Endothelial cell (in vitro differentiated cells): ENCODE measurements around the gene PCDHB1. TPM values are rescaled to one million over a fixed set of nuclear protein-coding genes. Genes with fewer than 3 reads are reported as not detected.

Experiments used
- DNase-seq: peaks from one replicate; pipeline ENCODE4 v3.0.0; 2021; ENCODE audit warnings: low spot score
- H3K27ac Mint-ChIP-seq: one replicate; pipeline ENCODE4 v1.8.0; 2021; ENCODE audit warnings: mixed read lengths, inconsistent platforms; ENCODE audit not compliant: unreplicated experiment
- H3K27me3 Mint-ChIP-seq: one replicate; pipeline ENCODE4 v1.8.0; 2021; ENCODE audit warnings: mild to moderate bottlenecking, moderate library complexity, mixed read lengths, inconsistent platforms; ENCODE audit not compliant: unreplicated experiment
- H3K36me3 Mint-ChIP-seq: one replicate; pipeline ENCODE4 v1.8.0; 2021; ENCODE audit warnings: mild to moderate bottlenecking, low read depth, mixed read lengths, inconsistent platforms; ENCODE audit not compliant: unreplicated experiment
- H3K4me1 Mint-ChIP-seq: one replicate; pipeline ENCODE4 v1.8.0; 2021; ENCODE audit warnings: mild to moderate bottlenecking, mixed read lengths, inconsistent platforms; ENCODE audit not compliant: unreplicated experiment
- H3K4me3 Mint-ChIP-seq: one replicate; pipeline ENCODE4 v1.8.0; 2021; ENCODE audit warnings: mild to moderate bottlenecking, mixed read lengths, inconsistent platforms; ENCODE audit not compliant: unreplicated experiment
- H3K9me3 Mint-ChIP-seq: one replicate; pipeline ENCODE4 v1.8.0; 2021; ENCODE audit warnings: mixed read lengths, inconsistent platforms; ENCODE audit not compliant: unreplicated experiment
- CTCF ChIP-seq: fragments of 200-600 bp; sonication (generic); IDR thresholded peaks from one replicate; pipeline ENCODE4 v1.5.0; 2021; ENCODE audit warnings: antibody characterized with exemption; ENCODE audit not compliant: unreplicated experiment
- long read RNA-seq: library from polyadenylated mRNA; unstranded; transcript quantifications from one replicate; pipeline ENCODE4 v2.0.0, GENCODE V29; 2020; ENCODE audit not compliant: unreplicated experiment
- total RNA-seq: library from RNA; stranded (reverse); fragmentation: NEBNext Ultra II Directional; extraction: Animal tissue kit (Norgen Biotek cat#: 25700); gene quantifications from one replicate; pipeline ENCODE4 v1.2.1, GENCODE V29; 2021; ENCODE audit not compliant: unreplicated experiment

PCDHB1 gene
- not detected for total RNA-seq
- long read RNA-seq: 0 reads

- Mint-ChIP-seq H3K4me3 (peak within 1 kb of the TSS; percentile 94), H3K36me3 (no peaks in the 10 kb centered on the region), H3K9me3 (no peaks in the 10 kb centered on the region), H3K4me1 (peaks cover 11% of the 10 kb centered on the region), H3K27me3 (peaks cover 3% of the 10 kb centered on the region), H3K27ac (no peak within 1 kb of the TSS)
- DNase-seq: no peak
- no peak for TF ChIP-seq CTCF
Observed at GRCh38 chr5:141050622-141051520, at the start of gene PCDHB1. TSS of gene PCDHB1 (plus strand) at chr5:141051374. CDS start at chr5:141051471, 97 bp downstream.

GRCh38 chr5:141001446-141001843, 49.7 kb upstream of the PCDHB1 start:
- H3K27ac Mint-ChIP-seq: peak overlapping the region; percentile 71
- peaks cover 4% of the 10 kb centered on the region for H3K27me3 Mint-ChIP-seq
- no peak for TF ChIP-seq CTCF
- peak; percentile 28 for DNase-seq
- no peaks in the 10 kb centered on the region for H3K9me3 Mint-ChIP-seq
- peaks cover 21% of the 10 kb centered on the region for H3K4me1 Mint-ChIP-seq
- peak overlapping the region; percentile 93 for H3K4me3 Mint-ChIP-seq
- no peaks in the 10 kb centered on the region for H3K36me3 Mint-ChIP-seq

GRCh38 chr5:141001844-141002604, 49.1 kb upstream of the PCDHB1 start:
- Mint-ChIP-seq H3K27ac (peak overlapping the region; percentile 71), H3K36me3 (no peaks in the 10 kb centered on the region), H3K9me3 (no peaks in the 10 kb centered on the region), H3K4me1 (peaks cover 21% of the 10 kb centered on the region), H3K27me3 (peaks cover 6% of the 10 kb centered on the region), H3K4me3 (peak overlapping the region; percentile 93)
- TF ChIP-seq CTCF: no peak
- peak; percentile 34 for DNase-seq

- no peak overlapping the region for H3K27ac Mint-ChIP-seq
Observed at GRCh38 chr5:141002605-141002965, 48.6 kb upstream of the PCDHB1 start.

More at GRCh38 chr5:141002605-141002965, 48.6 kb upstream of the PCDHB1 start:
- no peak for DNase-seq
- H3K9me3 Mint-ChIP-seq: no peaks in the 10 kb centered on the region
- no peaks in the 10 kb centered on the region for H3K36me3 Mint-ChIP-seq
- peaks cover 21% of the 10 kb centered on the region for H3K4me1 Mint-ChIP-seq
- H3K4me3 Mint-ChIP-seq: peak overlapping the region; percentile 93
- H3K27me3 Mint-ChIP-seq: peaks cover 6% of the 10 kb centered on the region
- no peak for TF ChIP-seq CTCF
